Uterus (tissue), 2 donors: ENCODE data around the gene RHEX.

Source experiments
- CTCF ChIP-seq, 4 experiments: fragments of 200-600 bp in 2 of 4; fragments of 450-650 bp in 2 of 4; sonication (generic) in 2 of 4; IDR thresholded peaks; one replicate each; pipeline ENCODE4 v1.5.1; 2016 to 2019; ENCODE audit warnings: antibody characterized with exemption in 4 of 4, mild to moderate bottlenecking in 2 of 4, moderate library complexity in 1 of 4
- POLR2A ChIP-seq, 2 donors: fragments of 450-650 bp; IDR thresholded peaks; one replicate each; pipeline ENCODE4 v1.6.1; 2016; ENCODE audit warnings: antibody characterized with exemption in 2 of 2, mild to moderate bottlenecking in 1 of 2, moderate library complexity in 1 of 2

- TF ChIP-seq CTCF (IDR thresholded peaks at IDR 0.05) (no peak), POLR2A (IDR thresholded peaks at IDR 0.05) (no peak)
Measured at GRCh38 chr1:206107168-206107544, 54.2 kb downstream of the RHEX start.
